ENCODE results near the gene FANCG. TPM values are rescaled to one million over a fixed set of nuclear protein-coding genes. Genes with fewer than 3 reads are reported as not detected.

FANCG gene
- polyA plus RNA-seq, 1 experiment, result 9.1 TPM

DNA sequence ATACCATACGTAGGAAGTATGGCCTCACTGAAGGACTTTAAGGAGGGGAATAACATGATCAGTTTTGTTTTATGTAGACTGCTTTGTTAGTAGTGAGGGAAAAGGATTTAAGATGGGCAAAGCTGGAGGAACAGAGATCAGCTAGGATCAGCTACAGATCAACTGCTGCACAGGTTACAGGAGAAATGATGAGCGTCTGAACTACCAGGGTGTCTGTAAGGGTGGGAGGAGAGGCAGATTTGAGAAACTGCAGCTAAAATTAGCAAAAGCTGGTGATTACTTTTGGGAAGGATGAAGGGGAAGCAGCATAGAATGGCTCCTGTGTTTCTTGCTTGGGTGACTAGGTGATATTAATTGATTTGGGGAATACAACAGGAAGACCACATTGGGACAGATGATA, 46.6 kb downstream of the FANCG start:
- Histone ChIP-seq H3K27ac (ENCODE audit: low read depth, low read length) (no peak overlapping the region), H3K27me3 (ENCODE audit: control insufficient read depth, insufficient read depth, low read length) (no peaks in the 10 kb centered on the region), H3K4me3 (ENCODE audit: low read depth, low read length) (no peak overlapping the region), H3K9me3 (ENCODE audit: control insufficient read depth, insufficient read depth, low read length) (peaks cover 5% of the 10 kb centered on the region)
- DNase-seq (ENCODE audit: low read depth, low spot score), result no peak
- TF ChIP-seq, protein P1, sequence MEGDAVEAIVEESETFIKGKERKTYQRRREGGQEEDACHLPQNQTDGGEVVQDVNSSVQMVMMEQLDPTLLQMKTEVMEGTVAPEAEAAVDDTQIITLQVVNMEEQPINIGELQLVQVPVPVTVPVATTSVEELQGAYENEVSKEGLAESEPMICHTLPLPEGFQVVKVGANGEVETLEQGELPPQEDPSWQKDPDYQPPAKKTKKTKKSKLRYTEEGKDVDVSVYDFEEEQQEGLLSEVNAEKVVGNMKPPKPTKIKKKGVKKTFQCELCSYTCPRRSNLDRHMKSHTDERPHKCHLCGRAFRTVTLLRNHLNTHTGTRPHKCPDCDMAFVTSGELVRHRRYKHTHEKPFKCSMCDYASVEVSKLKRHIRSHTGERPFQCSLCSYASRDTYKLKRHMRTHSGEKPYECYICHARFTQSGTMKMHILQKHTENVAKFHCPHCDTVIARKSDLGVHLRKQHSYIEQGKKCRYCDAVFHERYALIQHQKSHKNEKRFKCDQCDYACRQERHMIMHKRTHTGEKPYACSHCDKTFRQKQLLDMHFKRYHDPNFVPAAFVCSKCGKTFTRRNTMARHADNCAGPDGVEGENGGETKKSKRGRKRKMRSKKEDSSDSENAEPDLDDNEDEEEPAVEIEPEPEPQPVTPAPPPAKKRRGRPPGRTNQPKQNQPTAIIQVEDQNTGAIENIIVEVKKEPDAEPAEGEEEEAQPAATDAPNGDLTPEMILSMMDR (IDR thresholded peaks at IDR 0.05; ENCODE audit: low read depth, low read length), result no peak
- POLR2A ChIA-PET, result interaction anchor here (0.6 kb wide), 1 partner anchor 36 kb away, joined by 9 read pairs; no protein-coding TSS in a partner anchor
- CTCF ChIA-PET, result interaction anchor here (0.9 kb wide), 1 partner anchor 133 kb away, joined by 3 read pairs; no protein-coding TSS in a partner anchor

DNA sequence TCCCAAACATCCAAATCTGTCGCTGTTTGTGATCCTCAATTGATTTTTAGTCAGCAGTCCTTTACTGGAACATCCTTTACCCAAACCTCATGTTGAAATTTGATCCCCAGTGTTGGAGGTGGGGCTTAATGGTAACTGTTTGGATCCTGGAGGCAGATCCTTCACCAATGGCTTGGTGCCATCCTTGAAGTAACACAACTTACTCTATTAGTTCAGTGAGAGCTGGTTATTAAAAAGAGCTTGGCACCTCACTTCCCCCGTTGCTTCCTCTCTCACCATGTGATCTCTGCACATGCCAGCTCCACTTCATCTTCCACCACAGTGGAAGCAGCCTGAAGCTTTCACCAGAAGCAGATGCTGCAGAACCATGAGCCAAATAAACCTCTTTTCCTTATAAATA, 49.9 kb downstream of the FANCG start:
- Histone ChIP-seq H3K9me3 (ENCODE audit: control insufficient read depth, insufficient read depth, low read length) (peaks cover 5% of the 10 kb centered on the region), H3K27ac (ENCODE audit: low read depth, low read length) (no peak overlapping the region), H3K4me3 (ENCODE audit: low read depth, low read length) (no peak overlapping the region), H3K27me3 (ENCODE audit: control insufficient read depth, insufficient read depth, low read length) (no peaks in the 10 kb centered on the region)
- TF ChIP-seq, protein P1 (IDR thresholded peaks at IDR 0.05; ENCODE audit: low read depth, low read length), result no peak
- no peak for DNase-seq (ENCODE audit: low read depth, low spot score)
- POLR2A ChIA-PET, result no interaction called here
- CTCF ChIA-PET, result interaction anchor here (0.9 kb wide), 1 partner anchor 21 kb away, joined by 3 read pairs; no protein-coding TSS in a partner anchor

DNA sequence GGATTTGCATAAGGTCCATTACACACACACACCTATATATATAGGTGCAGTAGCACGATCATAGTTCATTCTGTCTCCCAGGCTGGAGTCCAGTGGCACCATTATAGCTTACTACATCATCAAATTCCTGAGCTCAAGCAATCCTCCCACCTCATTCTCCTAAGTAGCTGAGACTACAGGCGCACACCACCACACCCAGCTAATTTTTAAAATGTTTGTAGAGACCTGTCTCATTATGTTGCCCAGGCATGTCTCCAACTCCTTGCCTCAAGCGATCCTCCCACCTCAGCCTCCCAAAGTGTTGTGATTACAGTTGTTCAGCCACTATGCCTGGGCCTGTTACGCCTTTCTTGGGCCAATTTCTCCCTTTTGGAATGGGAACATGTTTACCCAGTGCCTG, 50.5 kb downstream of the FANCG start:
- TF ChIP-seq, protein P1 (IDR thresholded peaks at IDR 0.05; ENCODE audit: low read depth, low read length), result no peak
- Histone ChIP-seq H3K27ac (ENCODE audit: low read depth, low read length) (no peak overlapping the region), H3K9me3 (ENCODE audit: control insufficient read depth, insufficient read depth, low read length) (peaks cover 5% of the 10 kb centered on the region), H3K27me3 (ENCODE audit: control insufficient read depth, insufficient read depth, low read length) (no peaks in the 10 kb centered on the region), H3K4me3 (ENCODE audit: low read depth, low read length) (no peak overlapping the region)
- ChIA-PET CTCF (interaction anchor here (0.5 to 3.5 kb wide), 4 partner anchors 22 to 130 kb away, joined by 3 to 13 read pairs (median 6); no protein-coding TSS in a partner anchor), POLR2A (no interaction called here)
- no peak for DNase-seq (ENCODE audit: low read depth, low spot score)

DNA sequence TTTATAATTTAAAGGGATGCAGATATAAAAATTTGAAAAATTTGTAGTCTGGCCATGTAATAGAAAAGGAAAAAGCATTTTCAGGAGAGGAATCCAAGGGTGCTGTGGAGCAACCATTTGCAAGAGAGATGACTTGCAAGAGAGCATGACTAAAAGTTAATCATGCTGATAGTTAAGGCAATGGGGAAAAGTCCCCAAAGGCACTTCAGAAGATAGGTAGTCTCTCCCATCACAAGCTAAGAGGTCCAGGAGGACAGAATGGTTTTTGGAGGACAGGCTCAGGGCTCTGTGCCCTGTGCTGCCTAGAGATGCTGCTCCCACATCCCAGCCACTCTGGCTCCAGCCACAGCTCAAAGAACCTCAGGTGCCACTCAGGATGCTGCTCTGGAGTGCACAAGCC, 51.4 kb downstream of the FANCG start:
- peaks cover 5% of the 10 kb centered on the region for H3K9me3 ChIP-seq (ENCODE audit: control insufficient read depth, insufficient read depth, low read length)
- no peaks in the 10 kb centered on the region for H3K27me3 ChIP-seq (ENCODE audit: control insufficient read depth, insufficient read depth, low read length)
- no peak overlapping the region for H3K27ac ChIP-seq (ENCODE audit: low read depth, low read length)
- POLR2A ChIA-PET, result interaction anchor here (0.6 kb wide), 1 partner anchor 19 kb away, joined by 6 read pairs; no protein-coding TSS in a partner anchor
- TF ChIP-seq, protein P1 (IDR thresholded peaks at IDR 0.05; ENCODE audit: low read depth, low read length), result no peak
- no peak for DNase-seq (ENCODE audit: low read depth, low spot score)
- CTCF ChIA-PET, result interaction anchor here (0.9 to 3.5 kb wide), 4 partner anchors 23 to 129 kb away, joined by 3 to 13 read pairs (median 6); partner anchors contain the start of gene PIGO
- H3K4me3 ChIP-seq (ENCODE audit: low read depth, low read length), result no peak overlapping the region

DNA sequence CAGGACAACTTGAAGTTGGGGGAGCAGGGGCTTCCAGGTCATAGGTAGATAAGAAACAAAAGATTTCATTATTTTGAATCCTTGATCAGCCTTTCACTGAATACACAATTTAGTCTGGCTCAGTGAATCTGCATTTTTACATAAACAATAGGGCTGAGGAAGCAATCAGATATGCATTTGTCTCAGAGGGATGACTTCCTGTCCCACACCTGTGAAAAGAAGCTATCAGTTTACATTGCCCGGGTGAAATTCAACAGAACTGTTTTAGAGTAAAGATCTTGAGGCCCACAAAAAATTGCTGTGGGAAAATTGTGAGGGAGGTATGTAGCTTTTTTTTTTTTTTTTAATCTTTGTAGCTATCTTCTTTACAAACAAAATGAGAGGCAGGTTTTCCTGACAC, 51.9 kb downstream of the FANCG start:
- no peak overlapping the region for H3K4me3 ChIP-seq (ENCODE audit: low read depth, low read length)
- ChIA-PET POLR2A (interaction anchor here (0.7 kb wide), 1 partner anchor 29 kb away, joined by 10 read pairs; no protein-coding TSS in a partner anchor), CTCF (interaction anchor here (0.9 to 3.5 kb wide), 4 partner anchors 23 to 129 kb away, joined by 3 to 13 read pairs (median 6); partner anchors contain the start of gene PIGO)
- H3K27ac ChIP-seq (ENCODE audit: low read depth, low read length), result no peak overlapping the region
- no peak for DNase-seq (ENCODE audit: low read depth, low spot score)
- TF ChIP-seq, protein P1 (IDR thresholded peaks at IDR 0.05; ENCODE audit: low read depth, low read length), result no peak
- H3K27me3 ChIP-seq (ENCODE audit: control insufficient read depth, insufficient read depth, low read length), result no peaks in the 10 kb centered on the region
- H3K9me3 ChIP-seq (ENCODE audit: control insufficient read depth, insufficient read depth, low read length), result peaks cover 5% of the 10 kb centered on the region

Data from AG04450 (cell line).